Central memory CD4-positive, alpha-beta T cell (primary cell): ENCODE data around the gene XPR1.
A peak's percentile ranks its signal among the peaks of the same experiment; 100 is the strongest.
"Not testable (repeated sequence)": the region's sequence is repeated elsewhere in the genome, so short reads cannot be mapped to it uniquely, and the experiment has no call there.

Experiments used
- DNase-seq: peaks from one replicate; pipeline ENCODE4 v3.0.0; 2022

The XPR1 gene

DNA sequence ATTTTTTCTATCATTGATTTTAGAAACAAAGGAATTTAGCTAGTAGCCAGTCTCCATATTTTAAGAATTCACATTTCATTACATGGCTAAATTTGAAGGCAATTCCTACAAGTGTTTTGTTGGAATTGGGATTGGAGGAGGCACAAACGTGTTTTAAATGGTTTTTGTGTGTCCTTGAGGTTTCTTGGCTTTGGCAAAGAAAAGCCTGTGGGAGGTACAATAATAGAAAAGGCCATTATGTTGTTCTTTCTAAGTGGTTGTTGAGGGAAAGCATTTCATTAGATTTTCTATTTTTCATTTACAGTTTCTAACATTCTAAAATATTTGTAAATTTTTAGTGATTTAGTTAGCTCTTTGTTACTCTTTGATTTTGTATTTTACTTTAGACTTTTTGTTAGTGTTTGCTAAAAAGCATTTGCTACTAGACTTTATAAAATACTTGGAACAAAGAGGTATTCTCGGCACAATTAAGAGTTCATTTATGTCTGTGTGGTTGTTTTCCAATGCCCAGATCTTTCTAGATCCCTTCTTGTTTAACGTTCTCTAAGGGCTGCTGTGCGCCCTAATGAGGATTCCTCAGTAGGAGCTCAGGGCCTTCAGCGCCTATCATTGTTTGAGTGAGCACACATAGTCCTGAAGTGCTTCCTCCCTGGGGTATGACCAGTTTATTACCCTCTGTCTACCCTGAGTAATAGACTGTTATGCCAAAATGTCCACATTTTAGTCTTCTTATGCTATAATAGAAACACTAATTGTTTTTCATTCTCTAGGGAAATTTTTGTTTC lies 210.9 kb downstream of the XPR1 start:
- DNase-seq, result no peak

DNA sequence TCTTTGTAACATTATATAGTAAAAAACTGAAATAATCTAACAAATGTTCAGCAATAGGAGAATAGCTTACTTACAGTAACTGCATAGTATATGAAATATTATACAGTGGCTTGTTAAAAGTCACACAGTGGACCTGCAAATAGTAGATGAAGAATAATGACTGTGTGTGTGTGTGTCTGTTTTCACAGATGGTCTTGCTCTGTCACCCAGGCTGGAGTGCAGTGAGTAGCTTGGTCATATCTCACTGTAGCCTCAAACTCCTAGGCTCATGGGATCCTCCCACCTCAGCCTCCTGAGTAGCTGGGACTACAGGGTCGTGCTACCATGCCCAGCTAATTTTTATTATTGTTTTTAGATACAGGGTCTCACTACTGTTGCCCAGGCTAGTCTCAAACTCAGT lies 213.5 kb downstream of the XPR1 start:
- DNase-seq, result no peak

DNA sequence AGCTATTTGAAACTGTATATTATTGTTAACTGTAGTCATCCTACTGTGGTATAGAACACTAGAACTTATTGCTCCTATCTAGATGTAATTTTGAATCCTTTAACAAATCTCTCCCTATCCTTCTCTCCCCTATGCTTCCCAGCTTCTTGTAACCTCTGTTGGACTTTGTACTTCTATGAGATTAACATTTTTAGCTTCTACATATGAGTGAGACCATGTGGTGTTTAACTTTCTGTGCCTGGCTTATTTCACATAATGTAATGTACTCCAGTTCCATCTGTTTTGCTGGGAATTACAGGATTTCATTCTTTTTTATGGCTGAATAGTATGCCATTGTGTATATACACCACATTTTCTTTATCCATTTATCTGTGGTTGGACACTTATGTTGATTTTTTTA lies 216.4 kb downstream of the XPR1 start:
- no peak for DNase-seq

GRCh38 chr1:180849031-180849775 lies 217.4 kb downstream of the XPR1 start:
- no peak for DNase-seq

GRCh38 chr1:180851995-180852887 lies 220.4 kb downstream of the XPR1 start:
- DNase-seq, result no peak

DNA sequence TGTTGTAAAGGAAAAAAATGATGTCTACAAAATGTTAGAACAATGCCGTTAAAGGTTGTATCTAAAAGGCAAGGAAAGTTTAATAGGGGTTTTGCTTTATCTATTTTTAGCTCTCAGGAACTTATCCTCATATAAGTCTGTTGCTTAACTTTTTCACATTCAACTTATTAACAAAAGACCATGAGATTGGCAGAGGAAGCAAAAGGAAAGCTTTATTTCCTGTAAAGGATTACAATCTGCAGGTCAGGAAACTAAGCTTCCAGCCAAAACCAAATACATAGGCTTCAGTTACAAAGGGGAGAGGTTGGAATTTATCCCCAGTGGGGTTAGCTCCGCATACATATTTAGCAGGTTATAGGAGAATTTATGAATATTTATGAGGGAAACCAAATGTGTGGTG lies 222.2 kb downstream of the XPR1 start:
- no peak for DNase-seq

- DNase-seq, result no peak
Measured at GRCh38 chr1:180854456-180854855, 222.6 kb downstream of the XPR1 start.

DNA sequence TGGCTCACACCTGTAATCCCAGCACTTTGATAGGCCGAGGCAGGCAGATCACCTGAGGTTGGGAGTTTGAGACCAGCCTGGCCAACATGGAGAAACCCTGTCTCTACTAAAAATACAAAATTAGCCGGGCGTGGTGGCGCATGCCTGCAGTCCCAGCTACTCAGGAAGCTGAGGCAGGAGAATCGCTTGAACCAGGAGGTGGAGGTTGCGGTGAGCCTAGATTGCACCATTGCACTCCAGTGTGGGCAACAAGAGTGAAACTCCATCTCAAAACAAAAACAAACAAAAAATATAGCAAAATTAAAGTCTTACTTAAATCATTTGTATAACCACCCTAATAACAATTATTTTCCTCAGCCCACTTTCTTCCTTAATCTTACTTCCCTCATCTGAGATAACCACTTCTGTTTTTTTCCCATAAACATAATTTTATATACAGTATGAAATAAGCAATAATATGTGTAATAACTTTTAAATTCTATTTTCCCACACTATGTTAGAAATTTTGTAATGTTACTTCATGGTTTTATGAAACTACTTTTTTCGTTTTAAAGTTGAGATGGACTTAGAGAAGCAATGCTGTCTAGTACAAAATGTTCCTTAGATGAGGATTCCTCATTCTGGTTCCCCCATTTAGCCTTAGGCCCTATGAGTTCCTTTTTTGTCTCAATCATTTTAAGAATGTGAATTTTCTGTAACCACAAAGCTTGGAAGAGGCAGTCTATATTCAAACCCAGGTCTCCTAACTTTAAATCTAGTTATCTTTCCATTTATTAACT lies 226.3 kb downstream of the XPR1 start:
- DNase-seq, result not testable (repeated sequence)

DNA sequence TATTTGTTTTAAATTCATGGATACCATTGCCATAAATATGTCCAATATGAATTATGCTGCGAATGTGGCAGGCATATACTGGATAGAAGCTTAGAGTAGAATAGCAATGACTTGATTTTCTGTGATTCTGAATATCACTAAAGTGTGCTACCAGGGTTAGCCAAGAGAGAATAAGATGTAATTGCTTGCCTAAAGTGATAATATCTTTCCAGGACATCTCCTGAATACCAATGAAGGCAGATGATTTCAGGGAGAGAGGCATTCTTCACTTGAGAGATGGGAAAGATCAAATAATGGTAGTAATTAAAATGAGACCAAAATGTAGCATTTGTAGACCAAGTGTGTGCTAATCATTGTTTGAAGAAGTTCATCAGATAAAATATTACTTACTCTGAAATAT lies 227.5 kb downstream of the XPR1 start:
- DNase-seq, result no peak

DNA sequence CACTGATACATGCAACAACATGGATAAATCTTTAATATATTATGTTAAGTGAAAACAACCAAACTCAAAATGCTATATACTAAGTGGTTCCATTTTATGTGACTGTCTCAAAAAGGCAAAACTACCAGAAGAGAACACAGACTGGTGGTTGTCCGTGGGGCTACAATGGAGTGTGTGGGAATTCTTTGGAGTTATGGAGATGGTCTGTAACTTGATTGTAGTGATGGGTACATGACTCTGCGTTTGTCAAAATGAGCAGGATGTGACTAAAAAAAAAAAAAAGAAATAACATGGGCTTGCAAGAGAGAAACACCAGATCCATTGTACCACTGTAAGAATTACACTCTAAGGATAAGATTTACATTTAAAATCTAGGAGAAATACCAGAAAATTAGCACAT lies 228.7 kb downstream of the XPR1 start:
- no peak for DNase-seq

- no peak for DNase-seq
Measured at GRCh38 chr1:180862305-180862704, 230.5 kb downstream of the XPR1 start.

DNA sequence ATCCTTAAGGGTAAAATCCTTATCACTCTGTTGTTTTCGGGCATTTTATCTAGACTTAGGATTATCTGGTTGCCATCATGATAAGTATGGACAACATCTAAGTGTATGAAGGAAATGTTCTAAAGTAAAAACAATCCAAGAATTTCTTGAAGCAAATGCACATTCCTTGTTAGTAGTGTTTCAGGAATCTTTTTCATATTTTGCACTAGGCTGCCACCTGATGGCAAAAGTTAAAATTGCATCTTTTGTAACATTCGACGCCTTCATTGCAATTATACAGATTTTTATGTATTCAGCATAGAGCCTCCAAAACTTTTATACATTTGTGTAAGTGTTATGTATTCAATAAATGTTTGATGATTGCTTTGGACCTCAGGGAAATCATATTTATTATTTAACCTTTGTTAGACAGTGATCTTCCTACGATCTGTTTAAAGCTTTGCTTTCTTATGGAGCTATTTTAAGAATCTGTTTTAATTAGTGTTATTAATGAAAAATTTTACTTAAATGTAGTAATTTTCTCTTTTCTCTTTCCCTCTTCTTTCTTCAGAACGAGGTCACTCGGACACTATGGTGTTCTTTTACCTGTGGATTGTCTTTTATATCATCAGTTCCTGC lies 231.4 kb downstream of the XPR1 start:
- DNase-seq, result peak; percentile 28

DNA sequence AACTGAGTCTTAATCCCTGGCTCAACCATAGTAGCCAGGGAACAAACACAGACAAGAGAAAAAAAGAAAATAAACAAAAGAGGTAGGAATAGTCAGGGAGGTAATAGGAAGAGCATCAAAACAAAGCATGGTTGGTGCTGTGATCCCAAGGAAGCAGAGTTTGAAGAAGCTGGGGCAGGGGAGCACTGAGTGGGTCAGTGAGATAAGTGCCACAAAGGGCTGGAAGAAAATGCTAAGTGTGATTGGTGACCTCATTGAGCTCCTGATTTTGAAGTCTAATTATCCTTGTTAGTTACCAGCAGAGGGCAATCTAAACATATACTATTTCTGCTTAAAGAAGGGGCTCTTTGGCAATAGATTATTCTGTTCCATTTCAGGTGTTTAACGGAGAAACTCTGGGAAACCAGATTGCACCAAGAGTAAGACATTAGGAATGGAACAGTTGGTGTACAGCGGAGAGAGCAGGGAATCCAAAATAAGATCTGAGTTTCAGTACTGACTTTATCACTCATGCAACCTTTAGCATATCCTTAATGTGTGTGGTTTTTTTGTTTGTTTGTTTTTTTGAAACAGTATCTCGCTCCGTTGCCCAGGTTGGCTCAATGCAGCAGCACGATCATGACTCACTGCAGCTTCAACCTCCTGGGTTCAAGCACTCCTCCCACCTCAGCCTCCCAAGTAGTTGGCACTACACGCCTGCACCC lies 250.1 kb downstream of the XPR1 start:
- DNase-seq, result no peak

GRCh38 chr1:180884588-180885300 lies 252.9 kb downstream of the XPR1 start:
- no peak for DNase-seq

DNA sequence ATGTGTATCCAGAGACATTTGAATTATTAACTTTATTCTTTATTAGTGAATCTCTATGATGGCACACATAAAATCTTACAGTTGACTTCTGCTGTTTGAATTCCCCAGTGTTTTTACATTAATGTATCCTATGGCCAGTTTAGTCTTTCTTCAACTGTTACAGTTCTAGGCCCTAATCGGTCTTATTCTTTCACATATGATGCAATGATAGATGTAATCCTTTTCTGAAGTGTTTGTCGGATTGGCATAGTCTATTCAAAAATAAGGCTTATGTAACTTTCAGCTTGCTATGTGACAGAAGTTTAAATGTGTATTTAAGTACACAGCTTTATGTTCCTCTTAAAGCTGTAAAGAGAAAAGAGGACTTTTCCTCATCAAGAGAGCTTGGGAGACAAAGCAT lies 254.5 kb downstream of the XPR1 start:
- no peak for DNase-seq

- no peak for DNase-seq
Measured at GRCh38 chr1:180887841-180888240, 256.0 kb downstream of the XPR1 start.

GRCh38 chr1:180888870-180889269 lies 257.0 kb downstream of the XPR1 start:
- DNase-seq, result no peak

DNA sequence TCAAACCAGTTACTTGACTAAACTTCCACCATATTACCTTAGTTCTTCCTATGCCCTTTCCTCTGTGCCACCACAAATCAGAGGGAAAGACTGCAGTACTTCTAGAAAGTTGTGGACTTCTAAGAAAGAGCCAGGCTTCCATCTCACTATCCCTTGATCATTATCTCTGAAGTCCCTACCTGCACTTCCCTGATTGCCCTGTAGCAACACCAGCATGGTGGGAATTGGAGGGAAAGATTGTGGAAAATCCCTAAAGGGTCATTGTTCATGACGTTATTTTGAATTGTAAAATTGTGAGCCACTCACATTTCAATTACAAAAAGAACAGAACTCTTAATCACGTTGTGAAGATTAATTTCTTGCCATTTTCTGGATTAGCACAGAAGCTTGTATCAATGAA lies 257.5 kb downstream of the XPR1 start:
- DNase-seq, result no peak

- no peak for DNase-seq
Measured at GRCh38 chr1:180892272-180892671, 260.4 kb downstream of the XPR1 start.

- no peak for DNase-seq
Measured at GRCh38 chr1:180892675-180893074, 260.9 kb downstream of the XPR1 start.

- no peak for DNase-seq
Measured at GRCh38 chr1:180893614-180894013, 261.8 kb downstream of the XPR1 start.
